Measurements from ENCODE around the gene TUBB2A.
"Not testable (repeated sequence)": the region's sequence is repeated elsewhere in the genome, so short reads cannot be mapped to it uniquely, and the experiment has no call there.

The TUBB2A gene

DNA sequence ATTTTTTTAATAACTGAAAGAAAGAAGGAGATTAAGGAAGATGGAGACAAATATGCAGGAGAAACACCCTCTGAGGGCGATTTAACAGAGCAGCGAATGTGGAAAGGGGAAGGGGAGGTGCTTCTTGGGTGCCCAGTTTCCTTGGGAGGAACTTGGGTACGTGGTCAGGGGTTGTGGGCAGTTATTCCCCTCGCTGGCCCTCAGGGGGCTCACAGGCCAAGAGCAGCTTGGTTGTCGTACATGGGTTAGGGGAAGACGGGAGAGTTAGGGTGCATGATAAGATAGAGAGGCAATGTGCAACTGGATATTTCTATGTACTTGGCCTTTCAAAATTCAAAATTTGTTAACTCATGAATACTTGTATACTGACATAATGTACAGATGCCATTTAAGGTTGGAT is 7.0 kb upstream of the TUBB2A start:
- no peak overlapping the region for H3K27ac ChIP-seq
- TF ChIP-seq ZFX (IDR thresholded peaks at IDR 0.05; ENCODE audit: borderline replicate concordance): no peak
- TF ChIP-seq, protein P1, sequence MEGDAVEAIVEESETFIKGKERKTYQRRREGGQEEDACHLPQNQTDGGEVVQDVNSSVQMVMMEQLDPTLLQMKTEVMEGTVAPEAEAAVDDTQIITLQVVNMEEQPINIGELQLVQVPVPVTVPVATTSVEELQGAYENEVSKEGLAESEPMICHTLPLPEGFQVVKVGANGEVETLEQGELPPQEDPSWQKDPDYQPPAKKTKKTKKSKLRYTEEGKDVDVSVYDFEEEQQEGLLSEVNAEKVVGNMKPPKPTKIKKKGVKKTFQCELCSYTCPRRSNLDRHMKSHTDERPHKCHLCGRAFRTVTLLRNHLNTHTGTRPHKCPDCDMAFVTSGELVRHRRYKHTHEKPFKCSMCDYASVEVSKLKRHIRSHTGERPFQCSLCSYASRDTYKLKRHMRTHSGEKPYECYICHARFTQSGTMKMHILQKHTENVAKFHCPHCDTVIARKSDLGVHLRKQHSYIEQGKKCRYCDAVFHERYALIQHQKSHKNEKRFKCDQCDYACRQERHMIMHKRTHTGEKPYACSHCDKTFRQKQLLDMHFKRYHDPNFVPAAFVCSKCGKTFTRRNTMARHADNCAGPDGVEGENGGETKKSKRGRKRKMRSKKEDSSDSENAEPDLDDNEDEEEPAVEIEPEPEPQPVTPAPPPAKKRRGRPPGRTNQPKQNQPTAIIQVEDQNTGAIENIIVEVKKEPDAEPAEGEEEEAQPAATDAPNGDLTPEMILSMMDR (IDR thresholded peaks at IDR 0.05): no peak

DNA sequence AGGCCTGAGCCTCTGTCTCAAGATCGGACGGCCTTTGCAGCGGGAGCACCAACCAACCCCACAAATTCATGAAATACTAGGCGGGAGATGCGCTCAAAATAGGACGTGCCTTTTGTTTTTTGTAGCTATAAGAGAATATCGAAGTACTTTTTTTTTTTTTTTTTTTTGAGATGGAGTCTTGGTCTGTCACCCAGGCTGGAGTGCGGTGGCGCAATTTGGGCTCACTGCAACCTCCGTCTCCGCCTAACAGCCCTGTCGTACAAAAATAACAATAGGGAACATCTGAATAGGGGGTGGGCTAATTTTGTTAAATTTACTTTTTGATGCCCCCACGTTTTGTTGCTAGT is 5.9 kb upstream of the TUBB2A start:
- H3K27ac ChIP-seq: peak overlapping the region; percentile 68
- TF ChIP-seq ZFX (IDR thresholded peaks at IDR 0.05; ENCODE audit: borderline replicate concordance): no peak
- TF ChIP-seq, protein P1 (IDR thresholded peaks at IDR 0.05): 0 out of 2 replicates have a peak, but pooled peaks have one; percentile 3

DNA sequence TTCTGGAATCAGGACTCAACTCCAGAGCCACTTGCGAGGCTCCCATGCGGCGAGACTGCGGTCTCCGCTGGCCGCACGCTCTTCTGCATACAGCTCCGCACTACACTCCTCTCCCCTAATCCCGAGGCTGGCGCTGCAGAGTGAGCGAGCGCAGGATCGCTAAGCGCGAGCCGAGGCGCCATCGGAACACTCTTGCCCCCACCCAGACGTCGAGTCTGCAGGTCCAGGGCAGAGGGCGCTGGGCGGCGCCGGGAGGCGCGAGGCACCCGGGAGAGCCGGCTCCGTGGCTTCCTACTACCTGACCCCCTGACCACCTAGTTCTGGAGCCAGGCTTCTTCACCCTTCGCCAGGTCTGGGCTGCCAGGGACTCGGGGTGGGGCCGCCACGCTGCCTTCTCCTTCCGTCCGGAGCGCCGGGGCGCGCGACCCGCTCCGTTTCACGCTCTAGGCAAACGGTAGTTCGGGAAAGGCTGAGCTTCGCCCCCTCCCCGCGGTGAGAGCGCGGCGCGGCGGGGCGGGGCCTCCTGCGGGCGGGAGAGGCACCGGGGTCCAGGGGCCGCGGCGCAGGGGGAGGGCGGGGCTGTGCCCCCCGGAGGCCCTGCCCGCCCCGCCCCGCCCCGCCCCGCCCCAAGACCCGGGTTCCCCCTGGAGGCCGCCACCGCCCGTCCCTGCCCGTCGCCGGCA is 5.4 kb upstream of the TUBB2A start:
- no peak for TF ChIP-seq ZFX (IDR thresholded peaks at IDR 0.05; ENCODE audit: borderline replicate concordance)
- TF ChIP-seq, protein P1 (IDR thresholded peaks at IDR 0.05): peak; percentile 30
- H3K27ac ChIP-seq: peak overlapping the region; percentile 68

DNA sequence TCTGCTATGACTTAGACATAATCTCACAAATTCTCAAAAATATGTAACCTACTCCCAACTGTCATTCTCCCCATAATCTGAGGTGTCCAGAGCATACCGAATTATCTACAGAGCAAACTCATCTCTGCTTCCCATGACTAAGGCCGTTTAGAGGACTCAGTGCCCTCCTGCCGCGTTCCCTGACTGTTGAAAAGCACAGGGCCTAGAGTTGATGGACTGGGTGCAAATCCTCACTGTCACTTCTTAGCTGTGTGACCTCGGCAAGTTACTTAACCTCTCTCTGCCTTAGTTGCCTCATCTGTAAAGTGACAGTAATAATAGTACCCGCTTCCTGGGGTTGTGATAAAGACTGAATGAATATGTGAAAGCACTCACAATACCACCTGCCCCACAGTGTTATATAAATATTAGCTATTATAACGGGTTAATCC is 4.7 kb upstream of the TUBB2A start:
- TF ChIP-seq ZFX (IDR thresholded peaks at IDR 0.05; ENCODE audit: borderline replicate concordance): no peak
- TF ChIP-seq, protein P1 (IDR thresholded peaks at IDR 0.05): no peak
- H3K27ac ChIP-seq: peak overlapping the region; percentile 68

DNA sequence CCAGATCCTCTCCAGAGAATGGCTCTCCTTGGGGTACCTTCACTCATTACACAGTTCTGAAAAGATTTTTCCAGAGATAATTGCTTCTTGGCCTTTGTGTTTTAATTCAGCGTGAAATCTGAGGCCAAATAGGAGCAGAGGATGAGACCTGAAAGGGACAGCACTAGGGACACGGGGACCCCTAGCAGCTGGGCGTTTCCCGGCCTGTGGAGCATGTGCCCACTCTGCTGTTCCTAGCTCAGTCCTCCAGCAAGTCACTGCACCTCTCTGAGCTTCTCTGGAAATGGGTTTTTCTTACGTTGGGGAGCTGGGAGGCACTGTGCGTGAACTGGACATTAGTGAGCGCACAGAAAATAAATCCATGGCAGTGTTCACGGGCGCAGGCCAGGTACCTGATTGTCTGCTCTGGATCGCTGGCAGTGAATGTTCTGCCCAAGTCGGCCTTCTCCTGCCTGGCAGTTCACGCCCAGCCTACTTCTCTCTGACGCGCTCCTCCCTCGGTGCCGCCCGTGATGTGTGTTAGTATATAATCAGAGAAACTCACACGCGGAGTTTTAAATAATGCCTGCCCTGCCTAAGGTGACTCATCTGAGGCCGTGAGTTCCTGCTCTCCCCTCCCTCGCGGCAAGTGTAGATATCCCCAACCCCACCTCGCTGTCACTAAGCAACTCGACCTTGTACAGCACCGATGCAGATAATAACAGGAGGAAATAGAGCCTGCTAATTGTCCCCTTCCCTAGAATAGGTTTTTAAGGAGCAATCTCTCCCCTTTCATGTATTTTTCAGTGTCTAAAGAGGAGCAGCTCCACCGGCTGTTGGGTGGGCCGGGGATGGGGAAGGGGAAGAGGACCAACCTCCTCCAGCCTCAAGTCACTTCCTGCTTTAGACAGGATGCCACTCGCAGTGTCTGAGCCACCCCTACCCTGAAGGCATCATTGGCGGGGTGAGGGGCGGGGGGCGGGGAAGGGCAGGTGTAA is 2.7 kb upstream of the TUBB2A start:
- H3K27ac ChIP-seq: peak overlapping the region; percentile 33
- TF ChIP-seq, protein P1 (IDR thresholded peaks at IDR 0.05): no peak
- TF ChIP-seq ZFX (IDR thresholded peaks at IDR 0.05; ENCODE audit: borderline replicate concordance): no peak

DNA sequence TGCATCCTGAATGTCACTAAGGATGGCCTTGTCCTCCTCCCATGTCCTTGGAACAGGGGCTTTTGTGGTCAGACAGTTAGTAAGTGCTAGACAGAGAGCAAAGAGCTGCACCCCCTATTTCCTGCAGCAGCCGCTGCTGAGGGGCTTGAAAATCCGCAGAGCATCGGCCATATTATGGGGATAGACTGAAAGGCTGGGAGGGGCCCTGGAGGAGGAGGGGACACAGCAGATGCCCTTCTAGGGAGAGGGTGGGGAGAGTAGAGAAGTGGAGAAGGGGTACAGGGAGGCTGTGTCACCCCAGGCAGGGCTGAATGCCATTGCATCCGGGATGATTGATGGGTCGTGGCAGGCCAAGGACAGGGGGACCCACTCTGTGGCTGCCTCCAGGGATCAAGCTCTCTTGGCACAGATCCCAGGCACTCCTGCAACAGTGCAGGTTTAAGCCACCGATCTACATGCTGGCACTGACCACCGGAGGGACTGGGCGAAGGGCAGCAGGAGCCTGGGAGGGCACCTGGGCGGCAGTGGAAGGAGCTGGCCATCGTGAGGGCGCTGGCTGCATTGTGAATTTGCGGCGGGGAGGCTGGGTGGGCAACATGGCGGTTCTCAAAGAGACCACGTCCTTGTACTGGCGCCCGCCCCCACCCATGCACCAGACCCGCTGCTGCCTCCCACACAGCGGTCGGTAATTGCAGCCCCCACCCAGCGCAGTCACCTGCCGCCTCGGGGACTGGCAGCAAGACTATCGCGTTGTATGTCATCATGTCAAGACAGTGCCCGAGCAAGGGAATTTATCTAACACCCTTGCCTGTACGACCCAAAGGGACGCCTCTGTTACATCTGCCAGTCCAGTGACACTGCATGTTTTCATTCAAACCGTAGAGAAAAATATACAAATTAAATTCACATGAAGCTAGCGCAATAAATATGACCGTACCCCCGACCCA is 887 bp downstream of the TUBB2A start:
- not testable (repeated sequence) for H3K27ac ChIP-seq

DNA sequence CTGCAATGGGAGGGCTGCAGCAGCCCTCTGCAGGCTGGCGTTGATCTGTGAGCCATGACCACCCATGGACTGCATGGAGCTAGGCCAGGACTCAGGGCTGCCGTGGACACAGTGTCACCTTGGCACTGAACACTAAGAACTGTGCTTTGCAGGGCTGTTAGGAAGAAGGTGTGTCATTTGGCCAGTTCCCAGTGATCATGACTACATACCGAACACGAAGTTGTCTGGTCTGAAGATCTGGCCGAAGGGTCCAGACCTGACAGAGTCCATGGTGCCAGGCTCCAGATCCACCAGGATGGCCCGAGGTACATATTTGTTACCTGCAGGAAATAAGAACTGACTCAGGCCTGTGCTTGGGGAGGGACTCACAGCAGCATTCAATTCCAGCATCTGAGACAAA is 1.9 kb downstream of the TUBB2A start:
- not testable (repeated sequence) for H3K27ac ChIP-seq

All from 22Rv1 (cell line).